Progenitor cell of endocrine pancreas (in vitro differentiated cells): ENCODE results near the gene PRKCH. TPM values are rescaled to one million over a fixed set of nuclear protein-coding genes. Genes with fewer than 3 reads are reported as not detected.

Experiments
- DNase-seq: peaks from one replicate; pipeline ENCODE4 v3.0.0; 2021; ENCODE audit warnings: low spot score; ENCODE audit not compliant: unreplicated experiment
- H3K27ac Mint-ChIP-seq: 2 replicates; pipeline ENCODE4 v1.8.0; 2021; ENCODE audit warnings: mild to moderate bottlenecking, moderate library complexity, mixed read lengths
- H3K27me3 Mint-ChIP-seq: 2 replicates; pipeline ENCODE4 v1.8.0; 2021; ENCODE audit warnings: mixed read lengths
- H3K36me3 Mint-ChIP-seq: 2 replicates; pipeline ENCODE4 v1.8.0; 2022; ENCODE audit warnings: mixed read lengths; ENCODE audit not compliant: insufficient read depth
- H3K4me1 Mint-ChIP-seq: 2 replicates; pipeline ENCODE4 v1.8.0; 2021; ENCODE audit warnings: low read depth, mixed read lengths
- H3K4me3 Mint-ChIP-seq: 2 replicates; pipeline ENCODE4 v1.8.0; 2021; ENCODE audit warnings: low read depth, mild to moderate bottlenecking, moderate library complexity, mixed read lengths
- H3K9me3 Mint-ChIP-seq: 2 replicates; pipeline ENCODE4 v1.8.0; 2021; ENCODE audit warnings: low read depth, mixed read lengths
- CTCF ChIP-seq: fragments of 200-600 bp; sonication (generic); IDR thresholded peaks from one replicate; pipeline ENCODE4 v1.5.0; 2021; ENCODE audit warnings: antibody characterized with exemption, mild to moderate bottlenecking; ENCODE audit not compliant: unreplicated experiment
- total RNA-seq: library from RNA; stranded (reverse); gene quantifications from 2 replicates; pipeline ENCODE4 v1.2.1, GENCODE V29; 2021

The PRKCH gene
- total RNA-seq, 1 donor from 2014 or later: 4.5 TPM

GRCh38 chr14:61524936-61525292, 203.5 kb downstream of the PRKCH start:
- no peak for TF ChIP-seq CTCF
- Mint-ChIP-seq H3K4me1 (peaks cover 22% of the 10 kb centered on the region), H3K9me3 (no peaks in the 10 kb centered on the region), H3K27me3 (peaks cover 5% of the 10 kb centered on the region), H3K4me3 (no peak overlapping the region), H3K27ac (no peak overlapping the region), H3K36me3 (no peaks in the 10 kb centered on the region)
- no peak for DNase-seq

- Mint-ChIP-seq H3K4me3 (no peak overlapping the region), H3K36me3 (no peaks in the 10 kb centered on the region), H3K9me3 (no peaks in the 10 kb centered on the region), H3K27me3 (peaks cover 5% of the 10 kb centered on the region), H3K4me1 (peaks cover 22% of the 10 kb centered on the region), H3K27ac (no peak overlapping the region)
- DNase-seq: no peak
- TF ChIP-seq CTCF: no peak
Observed at GRCh38 chr14:61525293-61526011, 204.1 kb downstream of the PRKCH start.

GRCh38 chr14:61526405-61527312, 205.3 kb downstream of the PRKCH start:
- Mint-ChIP-seq H3K4me1 (peaks cover 22% of the 10 kb centered on the region), H3K4me3 (no peak overlapping the region), H3K27me3 (peaks cover 5% of the 10 kb centered on the region), H3K27ac (no peak overlapping the region), H3K36me3 (no peaks in the 10 kb centered on the region), H3K9me3 (no peaks in the 10 kb centered on the region)
- no peak for DNase-seq
- TF ChIP-seq CTCF: no peak

GRCh38 chr14:61527325-61528100, 206.1 kb downstream of the PRKCH start:
- Mint-ChIP-seq H3K27ac (peak overlapping the region; percentile 39), H3K9me3 (no peaks in the 10 kb centered on the region)

More at GRCh38 chr14:61527325-61528100, 206.1 kb downstream of the PRKCH start:
- H3K4me3 Mint-ChIP-seq: no peak overlapping the region
- no peak for DNase-seq
- H3K27me3 Mint-ChIP-seq: no peaks in the 10 kb centered on the region
- no peak for TF ChIP-seq CTCF
- H3K4me1 Mint-ChIP-seq: peaks cover 22% of the 10 kb centered on the region
- H3K36me3 Mint-ChIP-seq: no peaks in the 10 kb centered on the region
